Suprapubic skin (tissue), 4 donors: ENCODE measurements around the gene WIPF2. TPM values are rescaled to one million over a fixed set of nuclear protein-coding genes. Genes with fewer than 3 reads are reported as not detected.

Experiments
- DNase-seq, 2 donors: peaks; one replicate each; pipeline ENCODE4 v3.0.0-alpha.2; 2019; ENCODE audit warnings: low spot score in 2 of 2
- H3K27ac ChIP-seq: fragments of 200-600 bp; sonication (generic); one replicate; pipeline ENCODE4 v1.5.1; 2019
- H3K27me3 ChIP-seq: fragments of 200-600 bp; sonication (generic); one replicate; pipeline ENCODE4 v1.5.1; 2019
- H3K36me3 ChIP-seq: fragments of 200-600 bp; sonication (generic); one replicate; pipeline ENCODE4 v1.5.1; 2019
- H3K4me1 ChIP-seq: fragments of 200-600 bp; sonication (generic); one replicate; pipeline ENCODE4 v1.5.1; 2019
- H3K4me3 ChIP-seq: fragments of 200-600 bp; sonication (generic); one replicate; pipeline ENCODE4 v1.5.1; 2019; ENCODE audit warnings: mild to moderate bottlenecking
- H3K9me3 ChIP-seq: fragments of 200-600 bp; sonication (generic); one replicate; pipeline ENCODE4 v1.5.1; 2019
- EP300 ChIP-seq: sonication (generic); formaldehyde crosslinking; IDR thresholded peaks from one replicate; pipeline ENCODE4 v1.6.1; 2017; ENCODE audit warnings: antibody characterized with exemption
- POLR2A ChIP-seq, 2 donors: fragments of 450-650 bp; IDR thresholded peaks; one replicate each; pipeline ENCODE4 v1.6.1; 2017; ENCODE audit warnings: antibody characterized with exemption in 2 of 2, mild to moderate bottlenecking in 2 of 2, moderate library complexity in 2 of 2
- POLR2AphosphoS5 ChIP-seq, 3 donors: sonication (generic); formaldehyde crosslinking; IDR thresholded peaks; one replicate each; pipeline ENCODE4 v1.6.1; 2017; ENCODE audit warnings: antibody characterized with exemption in 3 of 3
- WGBS: methylation state at CpG from one replicate; pipeline ENCODE4 v1.1.5; 2018; 5-methylcytosine and 5-hydroxymethylcytosine counted together
- total RNA-seq, 4 donors: library from RNA; depleted of rRNA; stranded (reverse); fragments of >200 nt; gene quantifications; one replicate each; pipeline ENCODE4 v1.1.0, GENCODE V29; 2016
- TF ChIP-seq, protein P1 (sequence below), 2 donors: fragments of 200-600 bp in 1 of 2; fragments of 450-650 bp in 1 of 2; sonication (generic) in 1 of 2; IDR thresholded peaks; one replicate each; pipeline ENCODE4 v1.5.1; 2016 to 2019; ENCODE audit warnings: antibody characterized with exemption in 2 of 2, mild to moderate bottlenecking in 1 of 2, moderate library complexity in 1 of 2

Gene WIPF2
- total RNA-seq, 4 donors from 2014 or later, result 18.2 to 25.5 (median 21.6) TPM

DNA sequence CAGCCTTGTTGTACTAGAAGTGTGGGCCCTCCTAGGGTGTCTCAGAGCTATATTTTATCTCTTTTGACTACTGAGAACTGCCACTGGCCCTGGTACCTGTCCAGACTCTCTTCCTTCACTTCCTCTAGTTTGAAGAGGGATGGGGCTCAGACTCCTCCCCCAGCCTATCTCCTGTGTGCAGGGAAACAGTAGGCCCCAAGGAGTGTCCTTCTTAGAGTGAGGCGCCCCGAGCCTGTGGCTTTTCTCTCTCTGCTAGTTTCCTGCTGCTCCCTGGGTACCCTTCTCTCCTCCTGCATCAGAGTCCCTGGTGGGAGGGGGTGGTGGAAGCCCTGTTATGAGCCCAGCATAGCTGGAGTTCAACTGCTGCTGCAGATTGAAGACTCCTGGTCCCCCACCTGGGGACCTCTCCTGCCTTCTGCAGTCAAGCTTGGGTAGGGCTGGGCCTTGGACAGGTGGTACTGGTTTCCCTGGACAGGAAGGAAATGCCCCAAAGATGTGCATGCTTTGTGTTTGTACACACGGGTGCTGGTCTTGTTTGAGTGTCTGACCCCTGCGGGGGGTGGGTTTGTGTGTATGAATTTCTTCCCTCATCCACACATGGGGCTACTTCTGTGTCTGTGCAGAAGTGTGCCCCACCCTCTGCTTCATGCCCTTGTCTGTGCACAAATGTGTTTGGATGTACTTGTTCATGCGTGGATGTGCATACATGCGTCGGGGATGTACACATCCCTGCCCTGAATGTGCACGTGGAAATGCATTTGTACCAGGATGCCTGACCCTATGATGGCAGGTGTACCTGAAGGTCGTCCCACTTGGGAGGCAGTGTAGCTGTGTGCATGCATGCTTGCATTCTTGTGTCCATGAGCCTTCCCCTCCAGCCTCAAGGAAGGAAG is 96.8 kb downstream of the WIPF2 start:
- Histone ChIP-seq H3K27ac (peak overlapping the region; percentile 96), H3K27me3 (no peaks in the 10 kb centered on the region), H3K4me1 (peaks cover 94% of the 10 kb centered on the region), H3K9me3 (no peaks in the 10 kb centered on the region), H3K4me3 (peak overlapping the region; percentile 95), H3K36me3 (no peaks in the 10 kb centered on the region)
- DNase-seq, result peak; percentile 60 to 66
- TF ChIP-seq EP300, result no peak
- TF ChIP-seq, protein P1, sequence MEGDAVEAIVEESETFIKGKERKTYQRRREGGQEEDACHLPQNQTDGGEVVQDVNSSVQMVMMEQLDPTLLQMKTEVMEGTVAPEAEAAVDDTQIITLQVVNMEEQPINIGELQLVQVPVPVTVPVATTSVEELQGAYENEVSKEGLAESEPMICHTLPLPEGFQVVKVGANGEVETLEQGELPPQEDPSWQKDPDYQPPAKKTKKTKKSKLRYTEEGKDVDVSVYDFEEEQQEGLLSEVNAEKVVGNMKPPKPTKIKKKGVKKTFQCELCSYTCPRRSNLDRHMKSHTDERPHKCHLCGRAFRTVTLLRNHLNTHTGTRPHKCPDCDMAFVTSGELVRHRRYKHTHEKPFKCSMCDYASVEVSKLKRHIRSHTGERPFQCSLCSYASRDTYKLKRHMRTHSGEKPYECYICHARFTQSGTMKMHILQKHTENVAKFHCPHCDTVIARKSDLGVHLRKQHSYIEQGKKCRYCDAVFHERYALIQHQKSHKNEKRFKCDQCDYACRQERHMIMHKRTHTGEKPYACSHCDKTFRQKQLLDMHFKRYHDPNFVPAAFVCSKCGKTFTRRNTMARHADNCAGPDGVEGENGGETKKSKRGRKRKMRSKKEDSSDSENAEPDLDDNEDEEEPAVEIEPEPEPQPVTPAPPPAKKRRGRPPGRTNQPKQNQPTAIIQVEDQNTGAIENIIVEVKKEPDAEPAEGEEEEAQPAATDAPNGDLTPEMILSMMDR (IDR thresholded peaks at IDR 0.05), result no peak
- 54% methylated on average over 9 of the region's 9 CpGs for WGBS

DNA sequence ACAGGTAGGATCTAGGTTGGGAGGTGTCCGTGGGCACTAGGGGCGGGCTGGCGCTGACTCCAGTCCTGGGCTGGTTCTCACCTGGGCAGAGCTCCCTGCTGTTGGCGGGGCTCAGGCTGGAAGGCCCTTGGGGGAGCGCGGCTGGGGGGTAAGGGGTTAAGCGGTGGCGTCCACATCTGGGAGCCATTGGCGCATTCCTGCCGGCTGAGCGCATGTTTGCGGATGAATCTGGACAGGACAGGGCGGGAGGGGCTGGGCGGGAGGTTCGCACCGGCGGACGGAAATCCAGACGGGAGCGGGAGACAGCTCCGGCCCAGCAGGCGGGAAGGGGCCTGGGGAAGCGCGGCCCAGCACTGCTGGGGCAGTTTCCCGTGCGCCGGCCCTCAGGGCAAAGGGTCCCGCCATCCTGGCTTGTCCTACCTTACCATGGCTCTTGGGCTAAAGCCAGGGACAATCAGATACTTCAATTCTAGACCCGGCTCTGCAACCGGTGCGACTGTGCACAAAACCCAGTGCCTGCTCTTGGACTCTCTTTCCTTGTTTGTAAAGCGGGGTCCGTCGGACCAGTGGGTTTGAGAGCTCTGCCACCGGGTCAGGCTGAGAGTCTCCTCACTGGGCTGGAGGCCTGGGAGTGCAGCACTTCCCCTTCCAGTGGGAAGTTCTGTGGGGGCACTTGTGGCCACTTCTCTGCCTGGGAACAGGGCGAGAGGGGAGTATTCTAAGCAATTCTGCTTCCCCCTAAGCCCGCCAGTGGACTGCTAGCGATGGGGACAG is 97.7 kb downstream of the WIPF2 start:
- TF ChIP-seq EP300 (no peak), POLR2A (IDR thresholded peaks at IDR 0.05) (no peak), POLR2AphosphoS5 (IDR thresholded peaks at IDR 0.05) (no peak)
- TF ChIP-seq, protein P1 (IDR thresholded peaks at IDR 0.05), result no peak
- Histone ChIP-seq H3K9me3 (no peaks in the 10 kb centered on the region), H3K4me1 (peaks cover 94% of the 10 kb centered on the region), H3K36me3 (no peaks in the 10 kb centered on the region), H3K4me3 (peak overlapping the region; percentile 95), H3K27me3 (no peaks in the 10 kb centered on the region), H3K27ac (peak overlapping the region; percentile 96)
- peak; percentile 87 to 89 for DNase-seq
- WGBS, result 22% methylated on average over 14 of the region's 38 CpGs

DNA sequence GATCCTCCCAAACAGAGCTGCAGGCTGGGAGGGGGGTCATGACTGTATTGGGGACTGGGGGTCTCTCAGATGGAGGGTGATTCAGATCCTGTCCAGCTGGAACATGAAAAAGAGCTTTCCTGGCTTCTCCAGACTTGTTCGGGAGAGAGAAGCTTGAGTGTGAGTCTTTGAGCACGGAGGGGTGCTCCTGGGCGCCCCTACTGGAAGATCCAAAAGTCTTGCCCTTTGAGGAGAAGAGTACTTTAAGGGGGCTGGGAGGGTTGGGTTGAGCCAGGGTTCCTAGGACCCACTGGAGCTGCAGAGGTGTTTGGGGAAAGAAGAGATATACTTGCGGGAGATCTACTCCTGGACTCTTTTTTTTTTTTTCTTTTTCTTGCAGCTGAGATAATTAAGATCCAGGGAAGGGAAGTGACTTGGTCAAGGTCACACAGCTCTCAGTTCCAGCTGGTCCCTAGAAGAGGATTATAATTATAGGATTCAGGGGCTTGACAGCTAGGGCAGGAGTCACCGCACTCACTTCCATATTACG is 98.3 kb downstream of the WIPF2 start:
- Histone ChIP-seq H3K4me1 (peaks cover 94% of the 10 kb centered on the region), H3K27me3 (no peaks in the 10 kb centered on the region), H3K27ac (peak overlapping the region; percentile 96), H3K9me3 (no peaks in the 10 kb centered on the region), H3K36me3 (no peaks in the 10 kb centered on the region), H3K4me3 (peak overlapping the region; percentile 95)
- TF ChIP-seq POLR2AphosphoS5 (IDR thresholded peaks at IDR 0.05) (no peak), POLR2A (IDR thresholded peaks at IDR 0.05) (no peak), EP300 (no peak)
- TF ChIP-seq, protein P1 (IDR thresholded peaks at IDR 0.05), result peak; percentile 7 to 65
- peak; percentile 73 to 79 for DNase-seq
- WGBS, result 1% methylated on average over 6 of the region's 6 CpGs

DNA sequence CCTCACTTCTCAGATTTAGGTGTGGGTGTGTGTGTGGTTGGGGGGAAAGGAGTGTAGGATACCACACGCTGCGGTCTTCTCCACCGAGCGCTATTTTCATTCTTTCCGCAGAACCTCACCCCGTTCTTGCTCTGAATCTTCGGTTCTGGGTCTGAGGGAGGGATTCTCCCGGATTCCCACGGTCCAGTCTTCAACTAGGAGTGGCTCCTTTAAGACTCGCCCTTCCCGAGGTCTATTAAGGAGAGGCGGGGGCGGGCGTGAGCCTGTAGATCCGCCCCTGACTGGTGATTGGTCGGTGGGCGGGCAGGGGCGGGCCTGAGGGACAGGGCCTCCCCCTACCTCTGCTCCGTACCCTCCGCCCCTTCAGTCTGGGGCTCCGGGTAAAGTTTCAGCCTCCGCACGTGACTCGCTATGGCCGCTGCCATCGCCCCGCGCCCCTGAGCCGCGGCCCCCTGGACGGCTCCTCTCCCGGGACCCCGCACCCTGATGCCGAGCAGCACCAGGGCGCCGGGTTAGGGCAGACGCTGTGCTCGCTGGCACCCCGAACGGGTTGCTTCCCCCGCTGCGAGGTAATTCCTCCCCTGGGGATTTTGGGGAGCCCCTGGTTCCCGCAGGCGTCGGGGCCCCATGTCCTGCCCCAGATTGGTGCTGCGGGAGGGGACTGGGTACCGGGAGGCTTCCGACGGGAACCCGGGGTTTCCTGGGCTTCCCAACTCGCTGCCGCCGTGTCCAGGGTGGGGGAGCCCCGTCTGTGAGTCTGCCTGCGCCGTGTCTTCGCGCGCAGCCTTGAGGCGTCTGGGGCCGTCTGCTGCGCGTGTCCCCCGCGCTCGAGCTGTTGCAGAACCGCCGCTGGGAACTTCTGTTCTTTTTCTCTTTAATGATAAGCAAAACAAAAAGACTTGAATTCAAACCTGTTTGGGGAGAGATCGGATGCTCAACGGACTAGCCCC is 99.1 kb downstream of the WIPF2 start:
- TF ChIP-seq POLR2AphosphoS5 (IDR thresholded peaks at IDR 0.05), result peak in 1 of 3 donors; percentile 19
- TF ChIP-seq POLR2A (IDR thresholded peaks at IDR 0.05), result peak in 1 of 2 donors; percentile 74
- no peak for TF ChIP-seq EP300
- TF ChIP-seq, protein P1 (IDR thresholded peaks at IDR 0.05), result no peak
- peaks cover 94% of the 10 kb centered on the region for H3K4me1 ChIP-seq
- no peaks in the 10 kb centered on the region for H3K27me3 ChIP-seq
- no peaks in the 10 kb centered on the region for H3K9me3 ChIP-seq
- no peaks in the 10 kb centered on the region for H3K36me3 ChIP-seq
- DNase-seq, result peak; percentile 97 to 99
- peak overlapping the region; percentile 96 for H3K27ac ChIP-seq
- under 1% methylated on average over 25 of the region's 70 CpGs for WGBS
- peak overlapping the region; percentile 95 for H3K4me3 ChIP-seq
